Activated T-cell treated with anti-CD3 and anti-CD28 coated beads for 1 hour (primary cell): ENCODE measurements around the gene NDUFS2.
"Not testable (repeated sequence)": the region's sequence is repeated elsewhere in the genome, so short reads cannot be mapped to it uniquely, and the experiment has no call there.

Experiments used
- DNase-seq: peaks from one replicate; pipeline ENCODE4 v3.0.0-alpha.2; 2020; ENCODE audit warnings: low read depth

Gene NDUFS2

DNA sequence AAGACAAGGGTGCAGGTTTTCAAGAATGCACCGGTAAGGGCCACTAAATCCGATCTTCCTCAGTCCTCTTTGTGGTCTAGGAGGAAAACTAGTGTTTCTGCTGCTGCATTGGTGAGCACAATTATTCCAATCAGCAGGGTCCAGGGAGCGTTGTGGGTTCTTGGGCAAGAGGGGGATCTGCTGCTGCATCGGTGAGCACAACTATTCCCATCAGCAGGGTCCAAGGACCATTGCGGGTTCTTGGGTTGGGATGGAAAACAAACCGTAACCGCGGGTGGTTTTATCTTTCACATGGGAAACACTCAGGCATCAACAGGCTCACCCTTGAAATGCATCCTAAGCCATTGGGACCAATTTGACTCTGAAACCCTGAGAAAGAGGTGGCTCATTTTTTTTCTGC is 49.4 kb downstream of the NDUFS2 start:
- DNase-seq = no peak

- not testable (repeated sequence) for DNase-seq
These were observed 53.1 kb downstream of the NDUFS2 start for GRCh38 chr1:161255302-161255701.

- not testable (repeated sequence) for DNase-seq
These were observed 53.9 kb downstream of the NDUFS2 start for GRCh38 chr1:161255955-161256520.

- DNase-seq = not testable (repeated sequence)
These were observed 54.9 kb downstream of the NDUFS2 start for GRCh38 chr1:161257109-161257508.

- peak; percentile 12 for DNase-seq
These were observed 56.5 kb downstream of the NDUFS2 start, which contains the start of gene PCP4L1 for GRCh38 chr1:161258439-161259344. TSS of gene PCP4L1 (plus strand) at chr1:161258745. CDS start at chr1:161258975, 230 bp downstream.

- no peak for DNase-seq
These were observed 57.2 kb downstream of the NDUFS2 start for GRCh38 chr1:161259345-161259702.

DNA sequence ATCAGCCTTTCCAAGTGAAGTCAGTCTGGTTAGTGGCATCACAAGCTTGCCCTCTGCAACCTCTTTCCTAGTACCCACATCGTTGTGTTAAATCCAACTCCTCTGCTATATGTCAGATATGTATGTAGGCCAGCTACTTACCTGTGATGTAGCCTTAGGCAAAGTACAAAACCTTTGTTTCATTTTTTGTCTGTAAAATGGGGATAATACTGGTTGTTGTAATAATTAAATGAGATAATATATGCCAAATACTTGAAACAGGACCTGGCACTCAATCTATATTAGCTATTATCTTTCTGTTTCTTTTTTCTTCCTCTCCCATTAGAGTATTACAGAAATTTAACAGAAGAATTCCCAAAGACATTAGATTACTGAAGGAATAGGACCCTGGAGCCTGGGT is 57.6 kb downstream of the NDUFS2 start:
- no peak for DNase-seq

DNA sequence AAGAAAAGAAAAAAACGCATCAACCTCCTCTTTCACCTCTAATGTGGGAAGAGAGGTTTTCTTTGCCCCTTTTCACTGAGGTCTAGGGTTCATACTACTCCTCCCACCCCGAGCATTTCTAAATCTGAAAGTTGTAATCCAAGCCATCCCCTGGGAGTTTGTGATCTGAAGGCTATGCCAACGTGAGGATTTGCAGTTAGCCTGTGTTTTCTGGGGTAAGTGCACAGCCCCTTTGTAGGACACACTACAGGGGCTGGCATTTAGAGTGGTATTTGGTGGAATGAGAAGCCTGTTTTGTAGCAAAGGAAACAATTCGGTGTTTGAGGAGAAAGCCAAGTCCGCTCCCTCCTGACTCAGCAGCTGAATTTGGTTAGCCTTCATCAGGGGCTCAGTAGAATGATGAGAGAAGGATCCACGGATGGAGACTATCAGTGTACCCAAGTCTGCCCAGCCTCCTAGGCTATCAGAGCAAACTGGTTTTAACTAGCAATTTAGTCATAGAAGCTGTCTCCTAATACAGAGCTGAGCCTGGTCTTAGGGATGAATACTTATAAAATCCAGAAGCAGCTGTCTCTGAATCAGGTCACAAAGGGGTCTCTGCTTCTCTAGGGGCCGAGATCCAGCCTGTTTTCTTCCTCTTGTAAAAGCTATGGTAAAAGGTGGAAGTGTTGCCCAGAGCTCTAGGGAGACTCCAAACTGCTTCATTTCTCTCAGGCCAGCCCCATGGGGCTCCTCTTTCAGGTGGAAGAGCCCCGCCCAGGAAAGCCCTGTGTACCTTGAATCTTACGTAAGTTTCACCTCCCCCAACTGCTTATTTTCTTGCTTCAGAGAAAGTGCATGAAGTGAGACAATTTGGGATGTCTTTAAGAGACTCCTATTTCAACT is 58.5 kb downstream of the NDUFS2 start:
- DNase-seq = no peak

GRCh38 chr1:161261261-161262235 is 59.4 kb downstream of the NDUFS2 start:
- no peak for DNase-seq
